ENCODE measurements around the gene SLC22A1. TPM values are rescaled to one million over a fixed set of nuclear protein-coding genes. Genes with fewer than 3 reads are reported as not detected.

The SLC22A1 gene
- total and polyA plus RNA-seq, 2 donors (not counting 3 experiments of a cell fraction or from before 2014, with no cell fraction given): 0.04 TPM; not detected in 1

- no peaks in the 10 kb centered on the region for H3K4me1 ChIP-seq (ENCODE audit: control insufficient read depth, extremely low read depth, insufficient read depth, low read length)
- intact Hi-C loops (cut with micrococcal nuclease) (no loop called here), dilution Hi-C loops (cut with MboI; ENCODE audit: extremely low pct_ligation_motif_present, low sequenced_read_pairs) (no loop called here)
- FAIRE-seq (no peak), DNase-seq (ENCODE audit: low read depth, low spot score) (no peak)
- H3K4me2 ChIP-seq (ENCODE audit: insufficient read depth, low read length): no peak overlapping the region
- POLR2A ChIA-PET: no interaction called here
- no peak overlapping the region for H3K4me3 ChIP-seq (replicated peaks in 1 of 3; ENCODE audit: insufficient read depth in 1 of 3, low read depth in 1 of 3, low read length in 3 of 3)
- TF ChIP-seq EZH2 (IDR thresholded peaks at IDR 0.05; ENCODE audit: borderline replicate concordance, low read depth, low read length, severe bottlenecking) (no peak), CTCF (IDR thresholded peaks at IDR 0.05; ENCODE audit: extremely low read depth in 1 of 2, insufficient read depth in 1 of 2, low read depth in 1 of 2, low read length in 2 of 2) (no peak)
- no peaks in the 10 kb centered on the region for H3K79me2 ChIP-seq (ENCODE audit: control insufficient read depth, insufficient read depth, low read length)
- H2AFZ ChIP-seq (ENCODE audit: low read depth, low read length): no peak overlapping the region
- no peaks in the 10 kb centered on the region for H3K9me1 ChIP-seq (replicated peaks; ENCODE audit: control insufficient read depth, extremely low read depth, insufficient read depth, low read length)
- no peaks in the 10 kb centered on the region for H3K9me3 ChIP-seq (replicated peaks; ENCODE audit: control insufficient read depth, insufficient read depth, low read length)
- BruUV-seq (replicated peaks): no TSS peak
- H3K9ac ChIP-seq (replicated peaks; ENCODE audit: extremely low read depth, insufficient read depth, low read length): no peak overlapping the region
- CTCF ChIA-PET: interaction anchor here (0.9 to 1.0 kb wide), 3 partner anchors 8 to 88 kb away, joined by 3 read pairs; no protein-coding TSS in a partner anchor
- H3K27me3 ChIP-seq (ENCODE audit: control insufficient read depth in 2 of 2, insufficient read depth in 2 of 2, low read length in 2 of 2): no peaks in the 10 kb centered on the region
- no peaks in the 10 kb centered on the region for H4K20me1 ChIP-seq (replicated peaks; ENCODE audit: control insufficient read depth, extremely low read depth, insufficient read depth, low read length)
- H3K36me3 ChIP-seq (ENCODE audit: control insufficient read depth in 2 of 2, extremely low read depth in 1 of 2, insufficient read depth in 2 of 2, low read length in 2 of 2): peaks cover 0 to 19% of the 10 kb centered on the region in 2 experiments
- H3K27ac ChIP-seq (ENCODE audit: insufficient read depth, low read depth, low read length): no peak overlapping the region
Measured at GRCh38 chr6:160084198-160084776, 37.3 kb upstream of the SLC22A1 start.

- dilution Hi-C loops (cut with MboI; ENCODE audit: extremely low pct_ligation_motif_present, low sequenced_read_pairs): no loop called here
- TF ChIP-seq CTCF (IDR thresholded peaks at IDR 0.05; ENCODE audit: extremely low read depth in 1 of 2, insufficient read depth in 1 of 2, low read depth in 1 of 2, low read length in 2 of 2) (no peak), JUN (IDR thresholded peaks at IDR 0.05; ENCODE audit: borderline replicate concordance, insufficient read depth, insufficient read length, low read depth) (no peak), POLR2A (IDR thresholded peaks at IDR 0.05; ENCODE audit: low read depth, low read length) (no peak), GATA2 (IDR thresholded peaks at IDR 0.05; ENCODE audit: insufficient read depth, insufficient read length, low read depth, low read length) (no peak), MAX (IDR thresholded peaks at IDR 0.05; ENCODE audit: insufficient read depth, insufficient read length) (no peak), POLR2AphosphoS5 (IDR thresholded peaks at IDR 0.05; ENCODE audit: insufficient read depth, low read depth, low read length) (no peak), FOS (IDR thresholded peaks at IDR 0.05; ENCODE audit: borderline replicate concordance, insufficient read depth, low read length) (no peak), MYC (IDR thresholded peaks at IDR 0.05; ENCODE audit: low read depth, low read length) (no peak), EZH2 (IDR thresholded peaks at IDR 0.05; ENCODE audit: borderline replicate concordance, low read depth, low read length, severe bottlenecking) (no peak)
- POLR2A ChIA-PET: no interaction called here
Measured at GRCh38 chr6:160085226-160085625, 36.4 kb upstream of the SLC22A1 start.

More at GRCh38 chr6:160085226-160085625, 36.4 kb upstream of the SLC22A1 start:
- DNase-seq (ENCODE audit: low read depth, low spot score) (no peak), FAIRE-seq (no peak)
- no peak overlapping the region for H3K9ac ChIP-seq (replicated peaks; ENCODE audit: extremely low read depth, insufficient read depth, low read length)
- H3K4me1 ChIP-seq (ENCODE audit: control insufficient read depth, extremely low read depth, insufficient read depth, low read length): no peaks in the 10 kb centered on the region
- H3K36me3 ChIP-seq (ENCODE audit: control insufficient read depth in 2 of 2, extremely low read depth in 1 of 2, insufficient read depth in 2 of 2, low read length in 2 of 2): peaks cover 0 to 17% of the 10 kb centered on the region in 2 experiments
- H4K20me1 ChIP-seq (replicated peaks; ENCODE audit: control insufficient read depth, extremely low read depth, insufficient read depth, low read length): no peaks in the 10 kb centered on the region
- H3K9me3 ChIP-seq (replicated peaks; ENCODE audit: control insufficient read depth, insufficient read depth, low read length): no peaks in the 10 kb centered on the region
- intact Hi-C loops (cut with micrococcal nuclease): loop anchor here (5.0 kb wide), 2 partner anchors 118 to 223 kb away; partner anchors contain the start of gene IGF2R
- H3K27me3 ChIP-seq (ENCODE audit: control insufficient read depth in 2 of 2, insufficient read depth in 2 of 2, low read length in 2 of 2): no peaks in the 10 kb centered on the region
- H3K4me2 ChIP-seq (ENCODE audit: insufficient read depth, low read length): no peak overlapping the region
- no peaks in the 10 kb centered on the region for H3K9me1 ChIP-seq (replicated peaks; ENCODE audit: control insufficient read depth, extremely low read depth, insufficient read depth, low read length)
- CTCF ChIA-PET: interaction anchor here (0.9 to 1.2 kb wide), 4 partner anchors 9 to 222 kb away, joined by 3 to 4 read pairs (median 3); no protein-coding TSS in a partner anchor
- H3K79me2 ChIP-seq (ENCODE audit: control insufficient read depth, insufficient read depth, low read length): no peaks in the 10 kb centered on the region
- H3K27ac ChIP-seq (ENCODE audit: insufficient read depth, low read depth, low read length): no peak overlapping the region
- no peak overlapping the region for H3K4me3 ChIP-seq (replicated peaks in 1 of 3; ENCODE audit: insufficient read depth in 1 of 3, low read depth in 1 of 3, low read length in 3 of 3)
- H2AFZ ChIP-seq (ENCODE audit: low read depth, low read length): no peak overlapping the region
- no TSS peak for BruUV-seq (replicated peaks)

Measured in endothelial cell of umbilical vein (primary cell).